Peyer's patch (tissue), 4 donors: Measurements from ENCODE around the gene NRXN3. TPM values are rescaled to one million over a fixed set of nuclear protein-coding genes. Genes with fewer than 3 reads are reported as not detected.

Experiments
- DNase-seq, 3 donors: peaks; one replicate each; pipeline ENCODE4 v3.0.0-alpha.2; 2017 to 2019
- H3K27ac ChIP-seq, 4 donors: fragments of 200-600 bp; sonication (generic); one replicate each; pipeline ENCODE4 v1.5.1; 2016 to 2019
- H3K27me3 ChIP-seq, 2 donors: fragments of 200-600 bp; sonication (generic); one replicate each; pipeline ENCODE4 v1.5.1; 2019
- H3K36me3 ChIP-seq, 3 donors: fragments of 200-600 bp; sonication (generic); one replicate each; pipeline ENCODE4 v1.5.1; 2016 to 2019
- H3K4me1 ChIP-seq, 4 donors: fragments of 200-600 bp; sonication (generic); one replicate each; pipeline ENCODE4 v1.5.1; 2016 to 2019
- H3K4me3 ChIP-seq, 4 donors: fragments of 200-600 bp; sonication (generic); 1 replicate in 3 of 4; 2 replicates in 1 of 4; pipeline ENCODE4 v1.5.1; 2016 to 2019; ENCODE audit warnings: mild to moderate bottlenecking in 1 of 4
- H3K9me3 ChIP-seq, 4 donors: fragments of 200-600 bp; sonication (generic); one replicate each; pipeline ENCODE4 v1.5.1; 2016 to 2019; ENCODE audit warnings: mild to moderate bottlenecking in 1 of 4
- POLR2A ChIP-seq, 2 donors: fragments of 450-650 bp; IDR thresholded peaks; one replicate each; pipeline ENCODE4 v1.5.1; 2017; ENCODE audit warnings: antibody characterized with exemption in 2 of 2, mild to moderate bottlenecking in 2 of 2, moderate library complexity in 2 of 2
- total RNA-seq, 4 donors: library from RNA; depleted of rRNA; stranded (reverse); fragments of >200 nt; gene quantifications; one replicate each; pipeline ENCODE4 v1.1.0, GENCODE V29; 2016
- TF ChIP-seq, protein P1 (sequence below), 6 experiments: fragments of 450-650 bp in 4 of 6; fragments of 200-600 bp in 2 of 6; sonication (generic) in 1 of 6; IDR thresholded peaks; one replicate each; pipeline ENCODE4 v1.5.1; 2017 to 2019; ENCODE audit warnings: antibody characterized with exemption in 6 of 6, mild to moderate bottlenecking in 3 of 6, moderate library complexity in 1 of 6

The NRXN3 gene
- total RNA-seq, 4 donors from 2014 or later = 1.6 to 10.2 (median 4.4) TPM

DNA sequence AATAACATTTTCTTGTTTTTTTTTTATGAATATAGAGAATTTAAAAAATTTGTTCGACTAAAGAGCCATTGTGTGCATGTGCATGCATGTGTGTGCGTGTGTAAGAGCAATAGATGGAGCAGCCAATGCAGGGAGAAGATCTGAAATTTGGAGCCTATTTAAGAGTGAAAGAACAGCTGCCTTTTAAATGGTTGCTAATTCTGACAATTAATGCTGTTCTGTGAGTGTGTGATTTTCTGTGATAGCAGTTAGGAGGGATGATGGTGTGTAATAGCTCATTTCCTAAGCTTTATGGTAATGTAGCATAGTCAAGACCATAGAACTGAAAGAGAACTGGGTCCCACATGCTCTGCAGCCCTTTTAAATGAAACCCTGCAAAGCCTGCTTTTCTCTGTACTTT, 137.9 kb downstream of the NRXN3 start:
- Histone ChIP-seq H3K27me3 (no peaks in the 10 kb centered on the region), H3K36me3 (no peaks in the 10 kb centered on the region), H3K4me3 (no peak overlapping the region), H3K9me3 (no peaks in the 10 kb centered on the region), H3K27ac (no peak overlapping the region), H3K4me1 (no peaks in the 10 kb centered on the region)
- TF ChIP-seq, protein P1, sequence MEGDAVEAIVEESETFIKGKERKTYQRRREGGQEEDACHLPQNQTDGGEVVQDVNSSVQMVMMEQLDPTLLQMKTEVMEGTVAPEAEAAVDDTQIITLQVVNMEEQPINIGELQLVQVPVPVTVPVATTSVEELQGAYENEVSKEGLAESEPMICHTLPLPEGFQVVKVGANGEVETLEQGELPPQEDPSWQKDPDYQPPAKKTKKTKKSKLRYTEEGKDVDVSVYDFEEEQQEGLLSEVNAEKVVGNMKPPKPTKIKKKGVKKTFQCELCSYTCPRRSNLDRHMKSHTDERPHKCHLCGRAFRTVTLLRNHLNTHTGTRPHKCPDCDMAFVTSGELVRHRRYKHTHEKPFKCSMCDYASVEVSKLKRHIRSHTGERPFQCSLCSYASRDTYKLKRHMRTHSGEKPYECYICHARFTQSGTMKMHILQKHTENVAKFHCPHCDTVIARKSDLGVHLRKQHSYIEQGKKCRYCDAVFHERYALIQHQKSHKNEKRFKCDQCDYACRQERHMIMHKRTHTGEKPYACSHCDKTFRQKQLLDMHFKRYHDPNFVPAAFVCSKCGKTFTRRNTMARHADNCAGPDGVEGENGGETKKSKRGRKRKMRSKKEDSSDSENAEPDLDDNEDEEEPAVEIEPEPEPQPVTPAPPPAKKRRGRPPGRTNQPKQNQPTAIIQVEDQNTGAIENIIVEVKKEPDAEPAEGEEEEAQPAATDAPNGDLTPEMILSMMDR (IDR thresholded peaks at IDR 0.05) = no peak
- no peak for DNase-seq

DNA sequence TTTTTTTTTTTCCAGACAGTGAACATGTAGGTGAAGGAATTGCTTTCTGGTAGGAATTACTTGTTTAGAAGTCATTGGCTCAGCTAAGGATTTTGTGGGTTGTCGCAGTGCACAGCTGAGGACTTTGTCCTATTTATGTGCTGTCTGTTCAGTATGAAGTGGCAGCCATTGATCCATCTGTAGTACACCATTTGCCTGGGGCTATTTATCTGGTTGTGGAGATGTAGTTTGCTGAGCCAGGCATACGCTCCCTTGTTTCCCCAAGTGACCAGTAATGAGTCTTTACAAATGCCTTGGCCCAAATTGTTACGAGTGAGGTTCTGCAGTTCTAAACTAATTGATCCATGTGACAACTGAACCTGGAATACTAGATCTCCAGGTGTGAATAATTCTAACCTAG, 140.1 kb downstream of the NRXN3 start:
- no peak for TF ChIP-seq POLR2A (IDR thresholded peaks at IDR 0.05)
- TF ChIP-seq, protein P1 (IDR thresholded peaks at IDR 0.05) = no peak
- H3K27me3 ChIP-seq = no peaks in the 10 kb centered on the region
- no peaks in the 10 kb centered on the region for H3K9me3 ChIP-seq
- H3K4me1 ChIP-seq = no peaks in the 10 kb centered on the region
- H3K27ac ChIP-seq = no peak overlapping the region
- no peak overlapping the region for H3K4me3 ChIP-seq
- DNase-seq = no peak
- H3K36me3 ChIP-seq = no peaks in the 10 kb centered on the region

DNA sequence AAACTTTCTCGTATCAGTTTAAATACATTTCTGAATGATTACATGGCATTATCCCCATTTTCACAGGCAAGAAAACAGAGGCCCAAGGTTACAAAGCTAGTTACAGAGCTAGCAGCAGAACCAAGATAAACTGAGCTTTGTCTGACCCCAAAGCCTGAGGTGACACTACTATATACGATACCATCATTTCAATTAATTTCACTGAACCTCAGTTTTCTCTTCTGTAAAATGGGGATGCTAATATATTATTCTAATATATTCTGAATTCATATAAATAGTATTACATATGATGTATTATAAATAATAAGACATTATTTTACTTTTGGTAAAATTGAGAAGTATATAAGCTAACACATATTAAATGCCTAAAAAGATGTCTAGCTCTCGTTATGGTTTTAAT, 143.3 kb downstream of the NRXN3 start:
- Histone ChIP-seq H3K4me3 (no peak overlapping the region), H3K27ac (no peak overlapping the region), H3K27me3 (no peaks in the 10 kb centered on the region), H3K4me1 (no peaks in the 10 kb centered on the region), H3K36me3 (no peaks in the 10 kb centered on the region), H3K9me3 (no peaks in the 10 kb centered on the region)
- no peak for TF ChIP-seq POLR2A (IDR thresholded peaks at IDR 0.05)
- TF ChIP-seq, protein P1 (IDR thresholded peaks at IDR 0.05) = no peak
- DNase-seq = no peak

DNA sequence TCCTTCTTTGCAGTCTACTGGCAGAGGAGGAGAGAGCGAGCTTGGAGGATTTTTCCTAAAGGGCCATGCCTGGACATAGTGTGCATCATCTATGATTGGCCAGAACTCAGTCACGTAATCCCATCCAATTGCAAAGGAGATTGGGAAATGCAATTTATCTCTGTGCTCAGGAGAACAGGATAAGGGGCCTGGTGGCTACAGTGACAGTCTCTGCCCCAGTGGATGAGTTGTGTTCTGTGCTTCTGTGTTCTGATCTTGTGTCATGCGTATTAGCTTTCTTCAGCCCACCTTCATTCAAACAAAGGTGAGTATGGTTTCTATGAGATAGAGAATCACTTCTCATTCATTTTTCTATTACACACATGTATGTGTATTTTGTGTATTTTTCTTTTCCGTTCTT, 144.3 kb downstream of the NRXN3 start:
- no peaks in the 10 kb centered on the region for H3K4me1 ChIP-seq
- no peak overlapping the region for H3K4me3 ChIP-seq
- TF ChIP-seq, protein P1 (IDR thresholded peaks at IDR 0.05) = no peak
- no peaks in the 10 kb centered on the region for H3K9me3 ChIP-seq
- DNase-seq = no peak
- H3K36me3 ChIP-seq = no peaks in the 10 kb centered on the region
- no peak overlapping the region for H3K27ac ChIP-seq
- H3K27me3 ChIP-seq = no peaks in the 10 kb centered on the region

DNA sequence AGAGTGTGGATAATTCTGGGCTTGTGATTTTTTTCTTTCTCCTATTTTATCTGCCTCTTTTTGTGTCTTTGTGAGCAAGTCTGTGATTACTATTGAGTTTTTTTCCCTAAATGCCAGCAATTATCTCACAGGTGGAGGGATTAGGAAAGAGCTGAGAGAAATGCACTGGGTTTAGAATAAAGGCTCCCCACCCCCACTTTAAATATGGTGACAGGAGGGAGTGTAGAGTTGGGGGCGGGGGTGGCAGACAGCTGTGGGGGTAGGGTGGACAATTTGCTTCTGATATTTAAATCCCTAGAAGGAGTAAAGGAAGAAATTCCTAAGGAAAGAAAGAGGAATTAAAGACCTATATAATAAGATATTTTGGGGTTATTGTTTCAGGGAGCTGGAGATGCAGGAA, 145.9 kb downstream of the NRXN3 start:
- H3K9me3 ChIP-seq = no peaks in the 10 kb centered on the region
- no peaks in the 10 kb centered on the region for H3K4me1 ChIP-seq
- H3K36me3 ChIP-seq = no peaks in the 10 kb centered on the region
- no peak overlapping the region for H3K4me3 ChIP-seq
- no peak for TF ChIP-seq POLR2A (IDR thresholded peaks at IDR 0.05)
- TF ChIP-seq, protein P1 (IDR thresholded peaks at IDR 0.05) = no peak
- no peaks in the 10 kb centered on the region for H3K27me3 ChIP-seq
- DNase-seq = no peak
- H3K27ac ChIP-seq = no peak overlapping the region

DNA sequence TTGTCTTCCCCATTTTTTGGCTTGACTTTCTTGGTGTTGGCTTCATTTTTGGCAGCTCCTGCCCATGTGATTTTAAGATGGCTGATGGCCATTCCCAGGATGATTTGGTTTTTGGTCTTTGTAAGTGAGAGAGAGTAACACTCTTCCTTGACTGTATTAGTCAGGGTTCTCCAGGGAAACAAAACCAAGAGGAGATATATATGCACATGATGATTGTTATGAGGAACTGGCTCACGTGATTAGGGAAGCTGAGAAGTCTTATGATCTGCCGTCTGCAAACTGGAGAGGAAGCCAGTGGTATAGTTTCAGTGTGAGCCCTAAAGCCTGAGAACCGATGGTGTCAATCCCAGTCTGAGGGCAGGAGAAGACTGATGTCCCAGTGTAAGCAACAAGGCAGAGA, 146.6 kb downstream of the NRXN3 start:
- no peak for DNase-seq
- no peak overlapping the region for H3K27ac ChIP-seq
- no peaks in the 10 kb centered on the region for H3K36me3 ChIP-seq
- H3K27me3 ChIP-seq = no peaks in the 10 kb centered on the region
- H3K4me1 ChIP-seq = no peaks in the 10 kb centered on the region
- TF ChIP-seq POLR2A (IDR thresholded peaks at IDR 0.05) = no peak
- TF ChIP-seq, protein P1 (IDR thresholded peaks at IDR 0.05) = no peak
- H3K9me3 ChIP-seq = no peaks in the 10 kb centered on the region
- H3K4me3 ChIP-seq = no peak overlapping the region
